Activated CD4-positive, alpha-beta T cell treated with anti-CD3 and anti-CD28 coated beads for 24 hours (primary cell): ENCODE measurements around the gene PTPN22.

Experiments used
- DNase-seq, 2 donors: peaks; one replicate each; pipeline ENCODE4 v3.0.0-alpha.2; 2020; ENCODE audit warnings: low read depth in 2 of 2

PTPN22 gene

DNA sequence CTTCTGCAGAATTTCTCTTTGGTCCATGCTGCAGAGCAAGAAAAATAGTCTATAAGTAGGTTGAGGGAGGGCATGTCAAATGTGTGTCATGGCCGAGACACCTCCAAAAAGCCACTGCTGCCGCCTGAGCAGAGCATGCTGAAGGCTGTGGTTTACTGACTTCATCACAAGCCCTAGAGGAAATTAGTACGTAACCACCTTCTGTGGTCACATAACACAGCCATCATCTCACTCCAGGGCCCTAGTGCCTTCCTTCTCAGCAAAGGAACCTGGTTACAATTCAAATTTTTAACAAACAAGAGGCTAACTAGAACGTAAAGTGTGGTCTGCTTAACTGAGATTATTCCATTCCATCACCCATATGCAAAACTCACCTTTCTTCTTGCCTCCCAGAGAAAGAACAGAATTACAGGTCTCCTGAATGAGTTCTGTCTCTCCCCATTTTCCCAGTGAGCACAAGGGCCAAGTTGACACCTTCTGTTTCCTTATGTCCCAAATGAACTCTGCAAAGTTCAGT, at the start of gene PTPN22:
Gene PTPN22, minus strand, starts transcription at position 116 of the 517 bp plus-strand sequence.
- peak; percentile 52 to 53 for DNase-seq

DNA sequence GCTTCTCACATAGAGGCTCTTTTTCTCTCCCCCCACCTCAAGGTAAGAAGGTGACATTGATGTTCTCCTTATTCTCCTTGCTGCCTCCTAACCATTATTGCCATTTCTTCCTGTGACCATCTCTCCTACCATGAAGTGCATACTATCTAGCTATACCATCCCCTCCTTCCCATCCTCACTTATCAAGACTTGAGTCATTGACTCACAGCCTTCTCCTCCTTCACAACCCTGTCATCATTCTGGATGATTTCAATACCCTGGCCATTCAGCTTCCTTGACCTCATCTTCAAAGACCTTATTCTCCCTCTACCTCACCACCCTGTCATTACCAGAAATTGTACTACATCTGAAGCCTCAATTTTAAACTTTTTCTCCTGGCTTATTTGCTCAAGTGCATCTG, 46.7 kb upstream of the PTPN22 start:
- DNase-seq, result no peak

DNA sequence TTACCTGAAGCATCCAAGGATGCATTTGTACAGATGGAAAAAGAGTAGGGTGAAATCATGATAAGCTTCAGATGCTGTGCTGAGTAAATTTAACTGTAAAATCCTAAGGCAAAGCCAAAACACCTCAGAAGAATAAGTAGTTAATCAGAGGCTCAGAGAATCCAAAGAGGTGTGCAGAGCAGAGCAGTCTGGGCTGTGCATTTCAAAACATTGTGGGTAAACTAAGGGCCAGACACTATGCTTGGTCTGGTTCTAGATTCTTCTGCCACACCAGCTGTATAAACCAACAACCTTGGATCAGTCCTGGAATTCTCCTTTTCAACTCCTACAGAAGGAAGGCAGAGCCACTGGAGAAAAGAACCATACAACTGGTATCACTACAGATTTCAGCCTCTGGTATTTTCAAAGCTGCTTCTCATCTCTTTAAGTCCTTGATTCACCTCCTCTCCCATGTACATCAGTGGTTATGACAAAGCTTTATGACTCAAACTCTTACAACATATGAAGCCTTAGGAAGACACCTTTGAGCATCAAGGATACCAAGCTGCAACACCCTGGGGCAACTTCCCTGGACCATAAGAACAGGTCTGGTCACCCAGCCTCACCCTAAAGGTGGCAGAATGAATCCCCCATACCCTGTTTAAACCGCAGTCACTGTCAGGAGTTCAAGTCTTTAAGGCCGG, 46.0 kb upstream of the PTPN22 start:
- DNase-seq, result no peak

DNA sequence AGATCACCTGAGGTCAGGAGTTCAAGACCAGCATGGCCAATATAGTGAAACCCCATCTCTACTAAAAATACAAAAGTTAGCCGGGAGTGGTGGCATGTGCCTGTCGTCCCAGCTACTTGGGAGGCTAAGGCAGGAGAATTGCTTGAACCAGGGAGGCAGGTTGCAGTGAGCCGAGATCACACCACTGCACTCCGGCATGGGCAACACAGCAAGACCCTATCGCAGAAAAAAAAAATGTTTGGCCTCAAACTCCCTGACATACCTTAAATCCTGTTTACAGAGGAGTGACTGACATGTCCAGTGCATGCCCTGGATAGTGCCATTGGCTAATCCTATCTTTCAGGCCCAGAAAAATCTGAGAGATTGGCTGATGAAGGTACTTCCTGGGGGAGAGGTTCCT, 45.5 kb upstream of the PTPN22 start:
- no peak for DNase-seq

DNA sequence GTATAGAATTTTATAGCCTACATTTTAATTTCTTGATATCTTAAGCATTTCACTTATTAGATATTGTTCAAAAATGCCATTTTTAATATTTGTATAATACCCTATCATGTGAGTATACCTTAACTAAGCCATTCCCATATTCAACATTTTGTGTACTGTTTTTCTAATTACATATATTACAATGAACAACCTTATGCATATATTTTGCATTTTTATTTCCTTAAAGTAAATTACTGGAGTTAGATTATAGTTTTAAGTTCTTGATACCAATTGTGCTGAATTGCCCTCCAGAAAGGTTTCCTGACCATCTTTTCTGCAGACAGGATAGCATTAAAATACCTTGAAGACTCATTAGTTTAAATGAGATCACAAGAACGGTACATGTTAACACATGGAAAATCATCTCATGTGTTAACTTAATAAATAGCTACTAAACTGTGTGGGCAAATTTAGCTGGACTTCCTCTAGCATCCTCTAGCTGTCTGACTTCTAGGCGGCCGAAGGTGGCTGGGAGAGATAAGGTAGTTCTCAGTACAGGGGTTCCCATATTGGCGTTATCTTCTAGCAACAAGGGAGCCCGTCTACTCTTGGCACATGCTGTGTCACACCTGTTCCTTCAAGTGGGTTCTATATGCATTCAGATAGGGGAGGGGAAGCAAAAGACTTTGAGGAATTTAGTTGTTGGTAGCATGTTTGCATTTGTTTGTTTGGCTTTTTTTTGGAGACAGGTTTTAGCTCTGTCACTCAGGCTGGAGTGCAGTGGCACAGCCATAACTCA, 42.6 kb upstream of the PTPN22 start:
- DNase-seq, result no peak

DNA sequence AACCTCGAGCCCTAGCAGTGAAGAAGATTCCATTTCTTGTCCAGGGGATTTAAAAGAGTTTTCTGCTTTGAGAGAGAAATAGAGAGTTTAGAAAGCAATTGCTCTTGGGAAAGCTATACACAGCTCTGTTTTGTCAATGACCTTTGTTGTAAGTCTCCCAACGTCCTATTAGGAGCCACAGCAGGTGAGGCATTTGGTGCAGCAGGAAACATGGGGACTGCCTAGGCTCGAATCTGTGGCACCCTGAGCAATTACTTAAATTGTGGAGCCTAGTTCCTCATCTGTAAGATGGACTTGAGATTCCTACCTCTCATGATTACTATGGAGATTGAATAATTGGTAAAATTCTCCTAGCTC, 41.8 kb upstream of the PTPN22 start:
- DNase-seq, result no peak

DNA sequence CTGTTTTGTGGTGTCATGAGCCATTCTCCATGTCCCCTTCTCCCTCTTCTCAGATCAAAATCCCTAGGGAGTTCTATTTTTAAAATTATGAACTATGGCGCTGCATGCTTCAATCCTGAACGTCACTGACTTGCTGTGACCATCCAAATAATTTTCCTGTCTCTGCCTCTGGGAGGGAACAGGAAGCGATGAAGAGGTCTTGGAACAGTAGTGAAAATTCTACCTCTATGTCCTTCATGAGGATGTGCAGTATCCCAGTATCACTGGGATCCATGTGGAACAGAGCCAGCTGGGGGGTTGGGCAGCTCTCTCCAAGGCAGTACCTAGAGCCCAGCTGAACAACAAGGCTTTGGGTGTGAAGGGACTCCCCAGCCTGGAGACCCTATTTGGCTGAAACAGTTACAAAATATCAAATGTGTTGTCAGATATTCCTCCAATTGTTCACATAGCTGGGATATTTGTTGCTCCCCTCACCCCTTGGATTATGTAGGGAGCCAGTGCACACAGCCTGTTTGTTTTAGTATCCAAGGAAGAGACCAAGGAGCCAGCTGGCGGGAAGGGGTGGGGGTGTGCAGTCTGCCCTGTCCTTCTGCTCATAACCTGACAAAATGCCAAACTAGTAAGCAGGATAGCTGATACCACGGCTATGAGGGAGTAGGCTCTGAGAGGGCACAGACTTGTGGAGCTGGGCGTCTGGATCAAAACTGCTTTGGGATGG, 41.2 kb upstream of the PTPN22 start:
- no peak for DNase-seq

DNA sequence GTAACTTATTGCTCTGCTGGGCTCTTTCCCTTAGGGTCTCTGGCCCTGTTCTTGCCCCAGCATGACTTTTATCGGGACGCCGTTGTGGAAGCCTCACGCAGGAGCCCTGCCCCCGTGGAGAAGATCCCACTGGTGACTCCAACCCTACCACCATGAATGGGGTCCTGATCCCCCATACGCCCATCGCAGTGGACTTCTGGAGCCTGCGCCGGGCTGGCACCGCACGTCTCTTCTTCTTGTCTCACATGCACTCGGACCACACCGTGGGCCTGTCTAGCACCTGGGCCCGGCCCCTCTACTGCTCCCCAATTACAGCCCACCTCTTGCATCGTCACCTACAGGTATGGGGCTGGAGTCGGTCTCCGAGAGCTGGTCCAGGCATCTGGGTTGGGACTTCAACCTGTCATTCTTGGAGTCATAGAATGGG, 33.9 kb upstream of the PTPN22 start:
- no peak for DNase-seq

DNA sequence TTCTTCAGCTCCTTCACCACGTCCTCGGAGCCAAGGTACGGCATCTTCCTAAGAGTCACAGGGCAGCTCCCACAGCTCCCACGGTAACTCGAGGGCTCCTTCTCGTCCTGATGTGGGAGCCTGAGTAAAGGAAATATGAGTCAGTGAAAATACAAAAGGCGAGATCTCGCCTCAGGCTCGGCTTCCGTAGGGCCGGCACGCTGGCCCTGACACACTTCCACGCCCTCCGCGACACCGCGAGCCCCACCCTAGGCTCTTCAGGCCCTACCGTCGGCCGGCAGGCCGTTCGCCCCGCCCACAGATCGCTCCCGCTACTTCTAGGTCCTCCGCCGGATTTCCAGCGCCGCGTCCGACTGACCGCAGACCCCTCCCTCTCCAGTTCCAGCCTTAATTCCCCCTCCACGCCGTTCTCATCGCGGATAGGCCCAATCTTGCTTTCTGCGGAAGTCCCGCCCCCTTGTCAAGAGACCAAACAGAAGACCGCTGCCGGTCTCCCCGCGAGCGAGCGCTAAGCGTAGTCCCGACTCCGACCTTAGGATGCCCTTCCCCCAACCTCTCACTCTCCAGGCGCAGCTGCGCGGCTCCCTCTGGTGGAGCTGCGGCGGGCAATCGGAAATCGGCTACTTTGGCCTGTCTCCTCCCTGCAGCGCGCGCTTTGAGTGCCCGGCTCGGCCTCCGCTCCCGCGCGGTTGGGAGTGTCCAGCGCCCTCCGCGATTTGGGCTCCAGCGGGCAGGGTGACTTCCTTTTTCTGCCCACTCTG, 33.3 kb upstream of the PTPN22 start, which contains the start of the genes AP4B1 and DCLRE1B:
Gene AP4B1, minus strand, starts transcription at position 126 of the 761 bp plus-strand sequence. Its CDS starts 82 bp downstream, at position 44.
Gene DCLRE1B, plus strand, starts transcription at position 653 of the 761 bp plus-strand sequence. CDS start 261 bp downstream, outside the sequence.
- peak; percentile 95 to 96 for DNase-seq

DNA sequence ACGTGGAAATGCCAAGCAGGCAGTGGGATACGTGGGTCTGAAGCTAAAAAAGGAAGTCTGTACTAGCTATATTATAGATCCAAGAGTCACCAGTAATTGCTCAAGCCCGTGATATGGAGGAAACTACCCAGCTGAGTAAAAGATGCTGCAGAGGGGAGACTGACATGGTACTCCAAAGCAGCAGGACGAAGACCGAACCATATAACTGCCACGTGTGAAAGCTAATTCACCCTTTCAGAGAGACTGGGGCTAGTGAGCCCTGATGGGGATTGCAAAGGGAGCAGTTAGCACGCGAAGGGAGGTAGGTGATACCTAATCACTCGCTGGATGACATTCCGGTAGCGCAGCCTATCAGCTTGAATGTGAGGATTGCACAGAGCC, 32.8 kb upstream of the PTPN22 start:
- DNase-seq, result no peak

DNA sequence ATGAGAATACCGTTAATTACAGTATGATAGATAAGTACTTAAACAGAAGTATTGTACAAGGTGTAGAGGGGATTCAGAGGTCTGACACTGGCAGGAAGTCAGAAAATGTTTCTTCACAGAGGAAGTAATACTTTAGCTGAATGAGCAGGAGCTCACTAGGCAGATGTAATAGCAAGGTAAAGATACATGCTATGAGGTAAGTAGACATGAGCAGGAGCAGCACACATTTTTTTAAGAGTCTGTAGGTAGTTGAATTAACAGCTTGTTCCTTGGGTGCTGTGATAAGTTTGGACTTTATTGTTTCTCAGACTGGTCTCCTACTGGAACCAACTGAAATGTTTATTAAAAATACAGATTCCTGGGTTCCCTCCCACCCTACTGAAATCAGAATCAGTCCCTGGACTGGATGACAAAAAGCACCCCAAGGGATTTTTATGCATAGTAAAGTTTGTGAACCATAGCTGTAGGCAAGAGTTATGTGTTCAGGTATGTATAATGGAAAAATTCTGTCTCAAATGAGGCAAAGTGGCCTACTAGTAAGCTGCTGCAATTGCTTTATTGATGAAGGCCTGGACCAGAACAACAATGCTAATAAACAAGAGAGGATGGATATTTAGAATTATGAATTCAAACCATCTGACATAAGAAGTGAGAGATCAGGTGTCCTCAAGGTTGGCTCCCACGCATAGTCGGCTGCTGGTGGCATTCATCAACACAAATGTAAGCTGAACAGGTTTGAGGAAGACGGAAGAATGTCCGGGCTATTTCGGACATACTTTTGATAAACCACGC, 32.2 kb upstream of the PTPN22 start:
- DNase-seq, result no peak

DNA sequence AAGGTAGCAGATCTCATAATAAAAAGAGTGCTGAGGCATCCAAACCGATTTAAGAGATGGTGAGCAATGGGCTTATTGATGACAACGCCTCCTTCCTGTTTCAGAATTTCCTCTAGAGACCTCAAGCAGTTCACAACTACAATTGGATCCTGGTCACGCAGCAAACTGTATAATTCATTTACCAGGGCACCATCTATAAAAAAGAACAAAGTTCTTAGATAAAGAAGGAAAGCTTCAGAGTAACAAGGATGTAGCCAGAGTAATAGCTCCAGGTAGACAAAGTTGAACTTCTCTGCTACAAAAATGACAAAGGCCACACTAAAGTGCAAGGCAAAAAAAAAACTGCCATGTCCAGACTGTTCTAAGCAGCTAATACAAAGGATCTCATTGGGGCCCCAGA, 29.7 kb upstream of the PTPN22 start:
- no peak for DNase-seq

DNA sequence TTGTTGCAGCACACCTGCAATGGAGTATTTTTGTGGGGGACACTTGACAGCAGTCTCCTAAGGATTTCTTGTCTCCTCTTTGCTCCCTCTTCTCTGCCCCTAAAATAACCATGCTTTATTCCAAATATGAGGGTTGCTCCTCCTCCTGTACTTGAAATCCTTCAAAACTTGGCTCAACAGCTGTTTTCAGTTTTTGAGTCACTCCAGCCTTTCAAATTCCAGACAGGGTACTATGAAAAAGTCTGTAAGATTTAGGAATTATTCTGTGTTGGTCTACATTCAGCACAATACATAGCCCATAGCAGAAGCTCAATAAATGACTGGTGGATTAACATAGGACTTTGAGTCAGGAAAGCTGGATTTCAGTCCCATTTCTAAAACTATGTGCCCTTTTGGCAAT, 27.6 kb upstream of the PTPN22 start:
- no peak for DNase-seq

DNA sequence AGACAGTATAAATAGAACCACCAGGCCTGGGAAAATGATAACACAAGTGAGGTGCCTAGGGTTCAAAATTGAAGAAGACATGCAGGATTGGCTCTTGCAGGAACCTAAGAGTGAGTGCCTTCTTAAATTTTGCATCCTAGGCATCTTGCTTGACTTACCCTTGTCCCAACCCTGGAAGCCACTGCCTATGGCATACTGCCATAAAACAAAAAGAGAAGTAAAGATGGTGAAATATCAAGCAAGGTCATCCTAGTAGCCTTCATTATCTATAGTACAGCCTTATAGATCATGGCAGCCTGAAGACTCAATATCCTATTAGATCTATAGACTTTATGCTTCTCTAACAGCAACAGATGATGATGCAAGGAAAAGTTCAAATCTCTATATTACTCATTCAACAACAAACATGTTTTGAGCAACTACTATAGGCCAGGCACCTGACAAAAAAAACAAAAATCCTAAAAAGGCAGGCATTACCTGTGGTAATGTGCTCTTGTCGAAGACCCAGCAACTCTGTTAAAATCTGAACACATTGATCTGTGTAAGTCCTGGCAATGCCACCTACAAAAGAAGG, 26.8 kb upstream of the PTPN22 start:
- DNase-seq, result no peak

DNA sequence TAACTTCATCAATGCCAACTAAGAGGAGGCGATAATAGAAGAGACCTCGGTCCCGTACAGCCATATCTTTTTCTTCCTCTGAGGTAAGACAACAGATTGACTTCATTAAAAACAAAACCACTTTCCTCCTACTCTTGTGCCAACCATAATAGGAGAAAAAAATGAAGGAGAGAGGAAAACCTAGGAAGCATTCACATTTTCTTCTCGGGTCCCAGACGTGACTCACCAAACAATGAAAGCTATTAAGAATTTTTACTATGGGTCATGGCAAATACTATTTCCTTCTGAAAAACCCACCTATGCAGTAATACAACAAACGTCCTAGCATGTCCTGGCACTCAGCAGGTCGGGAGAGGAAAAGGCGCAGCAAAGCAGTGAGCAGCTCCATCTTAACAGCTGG, 24.4 kb upstream of the PTPN22 start:
- no peak for DNase-seq

DNA sequence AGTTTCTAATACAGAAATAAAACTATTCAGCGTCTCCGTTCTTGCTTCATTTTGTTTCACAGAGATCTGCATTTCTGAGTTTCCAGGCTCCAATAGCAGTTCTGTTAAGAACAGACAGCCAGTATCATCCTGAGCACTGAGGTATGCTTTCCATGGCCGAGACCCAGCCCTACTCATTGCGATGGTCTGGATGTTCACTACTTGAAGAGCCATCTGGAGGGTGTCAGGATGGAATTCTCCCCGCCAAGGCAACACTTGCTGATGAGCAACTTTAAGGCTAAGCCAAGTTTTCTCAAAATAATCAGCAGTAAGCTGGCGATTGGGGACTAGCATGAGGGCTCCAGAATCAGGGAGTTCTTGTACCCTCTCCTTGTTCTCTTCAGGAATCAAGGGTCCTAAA, 23.6 kb upstream of the PTPN22 start:
- DNase-seq, result no peak

DNA sequence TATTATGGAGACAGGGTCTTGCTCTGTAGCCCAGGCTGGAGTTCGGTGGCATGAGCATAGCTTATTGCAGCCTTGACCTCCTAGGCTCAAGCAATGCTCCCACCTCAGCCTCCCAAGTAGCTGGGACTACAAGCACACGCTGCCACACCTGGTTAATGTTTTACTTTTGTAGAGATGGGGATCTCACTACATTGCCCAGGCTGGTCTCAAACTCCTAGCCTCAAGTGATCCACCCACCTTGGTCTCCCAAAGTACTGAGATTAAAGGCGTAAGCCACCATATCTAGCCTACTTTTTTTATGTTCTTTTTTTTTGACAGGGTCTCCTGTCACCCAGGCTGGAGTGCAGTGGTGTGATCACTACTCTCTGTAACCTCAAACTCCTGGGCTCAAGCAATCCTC, 21.8 kb upstream of the PTPN22 start:
- no peak for DNase-seq

DNA sequence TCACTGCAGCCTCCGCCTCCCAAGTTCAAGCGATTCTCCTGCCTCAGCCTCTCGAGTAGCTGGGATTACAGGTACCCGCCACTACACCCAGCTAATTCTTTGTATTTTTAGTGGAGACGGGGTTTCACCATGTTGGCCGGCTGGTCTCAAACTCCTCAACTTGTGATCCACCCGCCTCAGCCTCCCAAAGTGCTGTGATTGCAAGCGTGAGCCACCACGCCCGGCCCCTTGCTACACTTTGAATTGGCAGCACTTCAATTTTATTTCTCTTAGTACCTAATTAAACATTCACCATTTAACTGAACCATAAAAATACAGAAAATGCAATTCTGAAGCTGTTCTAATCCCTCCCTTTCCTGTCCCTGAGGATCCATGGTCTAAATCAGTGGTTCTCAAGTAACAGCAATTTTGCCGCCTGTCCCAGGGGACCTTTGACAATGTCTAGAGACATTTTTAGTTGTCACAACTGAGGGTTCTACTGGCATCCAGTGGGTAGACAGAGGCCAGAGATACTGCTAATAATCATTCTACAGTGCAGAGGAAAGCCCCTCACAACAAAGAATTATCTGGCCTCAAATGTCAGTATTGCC, 20.2 kb upstream of the PTPN22 start:
- no peak for DNase-seq

DNA sequence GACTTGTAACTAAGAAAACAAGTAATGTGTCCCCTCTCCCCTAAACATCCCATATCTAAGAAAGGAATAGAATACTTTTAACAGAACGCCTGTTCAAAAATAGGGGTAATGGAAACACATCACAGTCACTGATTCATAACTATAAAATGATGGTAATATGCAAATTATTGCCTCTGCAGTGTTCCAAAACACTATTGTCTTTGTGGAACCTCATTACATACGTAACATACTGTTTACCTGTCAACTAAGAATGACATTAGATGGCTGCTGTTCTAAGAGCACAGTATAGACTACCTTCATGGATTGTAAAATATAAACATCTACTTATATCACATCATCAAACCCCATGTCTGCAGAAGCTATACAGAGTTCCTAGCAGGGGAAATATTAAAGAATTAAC, 19.3 kb upstream of the PTPN22 start:
- no peak for DNase-seq
